GDM1 (cell line): ENCODE data around the gene GAPDHS.

Source experiments
- DNase-seq: peaks from one replicate; lab custom pipeline; 2025; lab: John Stamatoyannopoulos, UW

Gene GAPDHS

DNA sequence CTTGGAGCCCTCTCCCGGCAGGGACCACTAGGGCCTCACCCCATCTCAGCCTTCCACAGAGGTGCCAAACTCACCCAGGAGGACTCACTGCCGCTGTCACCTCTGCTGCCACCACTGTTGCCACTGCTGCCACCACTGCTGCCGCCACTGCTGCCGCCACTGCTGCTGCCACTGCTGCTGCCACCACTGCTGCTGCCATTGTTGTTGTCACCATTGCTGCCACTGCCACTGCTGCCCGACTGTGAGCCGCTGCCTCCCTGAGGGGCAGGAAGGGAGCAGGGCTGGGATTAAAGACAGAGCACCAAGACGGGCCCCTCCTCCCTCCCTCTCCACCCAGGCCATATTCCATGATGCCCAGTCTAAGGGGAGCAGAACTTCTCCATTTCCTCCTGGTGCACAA is 21.9 kb upstream of the GAPDHS start:
- no peak for DNase-seq

DNA sequence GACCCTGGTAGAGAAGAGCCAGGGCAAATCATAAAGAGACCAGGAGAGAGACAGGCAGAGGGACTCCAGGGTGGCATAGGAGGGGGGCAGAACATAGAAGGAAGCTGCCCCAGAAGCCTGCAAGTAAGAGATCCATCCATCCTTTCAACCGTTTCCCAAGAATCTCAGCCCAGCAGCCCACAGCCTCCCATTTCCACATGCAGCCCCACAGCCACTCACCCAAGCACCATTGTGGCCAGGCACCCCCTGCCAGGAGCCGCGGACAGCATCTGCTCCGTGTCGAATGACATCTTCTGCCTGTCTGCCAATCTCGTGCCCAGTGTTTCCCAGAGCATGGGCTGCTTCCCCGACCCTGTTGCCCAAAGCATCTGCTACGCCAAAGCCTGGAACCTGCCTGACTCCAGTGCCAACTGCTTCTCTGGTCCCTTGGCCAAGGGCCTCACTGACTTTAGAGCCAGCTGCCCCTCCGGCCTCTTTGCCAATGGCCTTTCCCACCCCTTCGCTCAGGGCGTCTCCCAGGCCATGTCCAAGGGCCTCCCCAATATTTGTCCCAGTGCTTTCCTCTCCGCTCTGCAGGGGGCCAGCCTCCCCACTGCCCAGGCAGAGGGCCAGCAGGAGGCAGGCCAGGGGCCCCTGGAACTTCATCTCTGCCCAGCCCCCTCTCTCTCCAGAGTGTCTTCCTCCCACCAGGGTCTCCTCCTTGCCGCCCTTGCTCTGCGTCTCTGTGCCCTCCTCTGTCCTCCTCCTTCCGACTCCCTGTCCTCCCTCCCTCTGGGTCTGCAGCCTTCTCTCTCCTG is 20.2 kb upstream of the GAPDHS start:
- DNase-seq = no peak

GRCh38 chr19:35513628-35514281 is 19.5 kb upstream of the GAPDHS start, which contains the start of gene DMKN:
DMKN (minus strand) TSS chr19:35513649; CDS start chr19:35513475, 174 bp downstream.
- DNase-seq = no peak

DNA sequence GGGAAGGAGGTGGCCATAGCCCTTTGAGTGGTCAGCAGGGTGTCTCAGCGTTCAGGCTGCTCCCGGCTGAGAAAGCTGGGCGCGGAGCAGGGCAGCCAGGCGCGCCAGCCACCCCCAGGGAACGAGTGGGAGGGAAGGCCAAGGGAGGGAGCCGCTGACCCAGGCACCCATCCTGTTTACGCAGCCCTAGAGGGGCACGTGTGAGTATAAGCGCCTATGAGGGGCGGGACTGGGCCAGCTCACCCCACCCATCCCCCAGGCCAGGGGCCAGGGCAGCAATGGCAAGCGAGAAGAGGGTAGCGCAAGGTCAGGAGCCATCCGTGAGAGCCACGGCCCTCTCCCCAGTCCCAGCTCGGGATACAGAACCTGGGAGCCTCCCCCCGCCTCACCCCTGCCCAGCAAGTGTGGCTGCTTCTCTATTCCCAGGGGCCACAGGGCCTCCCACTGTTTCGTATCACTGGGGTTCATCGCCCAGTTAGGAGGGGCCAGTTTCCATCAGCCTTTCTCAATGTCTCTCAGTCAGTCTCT is 18.9 kb upstream of the GAPDHS start:
- no peak for DNase-seq

DNA sequence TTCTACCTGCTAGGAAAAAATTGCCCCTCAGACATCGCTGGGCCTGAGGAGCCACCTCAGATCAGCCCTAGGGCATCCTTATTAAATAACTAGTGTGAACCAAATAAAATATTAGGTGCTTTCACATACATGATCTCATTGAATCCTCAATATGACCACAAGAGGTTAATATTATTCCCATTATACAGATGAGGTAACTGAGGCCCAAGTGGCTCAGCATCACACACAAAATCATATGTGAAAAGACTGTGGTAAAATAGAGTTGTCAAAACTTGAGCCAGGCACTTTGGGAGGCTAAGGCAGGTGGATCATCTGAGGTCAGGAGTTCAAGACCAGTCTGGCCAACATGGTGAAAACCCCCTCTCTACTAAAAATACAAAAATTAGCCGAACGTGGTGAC is 16.9 kb upstream of the GAPDHS start:
- no peak for DNase-seq

- DNase-seq = no peak
Measured at GRCh38 chr19:35517342-35517741, 15.9 kb upstream of the GAPDHS start.

DNA sequence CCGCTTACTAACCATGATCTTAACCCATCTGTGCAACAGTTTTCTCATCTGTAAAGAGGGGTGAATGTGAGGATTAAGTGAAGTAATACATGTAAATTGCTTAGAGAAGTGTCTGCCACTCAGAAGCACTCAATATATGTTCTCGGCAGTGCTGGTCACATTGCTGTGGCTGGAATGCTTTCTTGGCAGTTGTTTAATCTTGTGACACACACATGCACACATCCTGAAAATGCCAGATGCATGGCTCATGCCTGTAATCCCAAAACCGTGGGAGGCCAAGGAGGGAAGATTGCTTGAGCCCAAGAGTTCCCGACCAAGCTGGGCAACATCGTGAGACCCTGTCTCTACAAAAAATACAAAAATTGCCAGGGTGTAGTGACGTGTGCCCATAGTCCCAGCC is 14.9 kb upstream of the GAPDHS start:
- DNase-seq = no peak

- DNase-seq = no peak
Measured at GRCh38 chr19:35519291-35519690, 14.0 kb upstream of the GAPDHS start.

DNA sequence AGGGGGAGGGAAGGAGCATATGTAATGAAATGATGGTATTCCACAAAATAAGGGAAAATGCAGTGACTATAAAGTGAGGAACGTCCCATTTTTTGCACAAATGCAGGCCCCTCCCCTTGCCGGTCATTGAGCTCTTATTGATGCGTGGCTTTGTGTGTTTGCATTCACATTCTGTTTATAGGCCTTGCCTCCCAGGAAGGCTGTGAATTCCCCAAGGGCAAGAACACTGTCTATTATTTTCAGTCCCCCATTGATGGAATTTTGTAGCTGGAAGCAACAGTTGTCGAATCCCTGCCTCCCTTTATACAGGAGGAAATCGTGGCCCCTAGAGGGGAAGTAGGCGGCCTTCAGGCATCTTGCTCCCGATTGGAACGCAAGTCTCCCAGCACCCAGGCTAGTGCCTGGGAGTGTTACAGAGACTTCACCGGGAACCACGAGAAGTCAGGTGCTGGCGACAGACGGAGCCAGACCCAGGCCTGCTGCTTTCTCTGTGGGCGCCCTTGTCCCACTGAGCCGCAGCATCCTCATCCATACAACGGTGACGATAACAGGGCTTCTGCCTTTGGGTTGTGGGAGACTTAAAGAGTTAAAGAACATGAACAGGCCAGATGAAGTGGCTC is 12.0 kb upstream of the GAPDHS start:
- no peak for DNase-seq

- no peak for DNase-seq
Measured at GRCh38 chr19:35522745-35523327, 10.4 kb upstream of the GAPDHS start.

DNA sequence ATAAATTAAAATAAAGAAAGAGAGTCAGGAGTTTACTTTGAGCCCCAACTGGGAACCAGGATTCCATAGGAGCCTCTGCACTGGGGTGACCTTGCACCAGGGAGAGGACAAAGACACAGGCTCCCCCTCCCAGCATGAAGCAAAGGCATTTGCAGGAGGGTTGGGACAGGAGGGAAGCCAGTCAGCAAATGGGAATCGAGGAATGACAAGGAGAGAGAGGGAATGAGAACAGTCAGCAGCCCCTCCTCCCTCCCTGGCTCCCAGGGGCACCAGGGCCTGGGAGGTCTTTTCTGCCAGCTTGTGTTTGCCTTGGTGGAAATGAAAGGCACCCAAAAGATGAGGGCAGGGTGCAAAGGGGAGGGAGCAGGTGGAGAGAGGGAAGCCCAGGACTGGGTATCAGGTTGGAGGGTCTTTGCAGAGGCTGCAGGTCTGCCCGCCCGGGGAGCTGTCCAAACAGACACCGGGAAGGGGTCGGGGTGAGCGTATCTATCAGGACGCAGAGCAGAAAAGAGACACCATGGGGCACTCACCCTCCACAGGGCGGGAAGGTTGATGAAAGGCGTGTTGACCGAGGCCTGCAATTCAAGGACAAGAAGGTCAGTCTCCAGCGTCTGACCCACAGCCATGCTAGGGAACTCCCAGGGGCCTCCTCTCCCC is 8.9 kb upstream of the GAPDHS start:
- DNase-seq = no peak

GRCh38 chr19:35525873-35526272 is 7.4 kb upstream of the GAPDHS start:
- DNase-seq = no peak

DNA sequence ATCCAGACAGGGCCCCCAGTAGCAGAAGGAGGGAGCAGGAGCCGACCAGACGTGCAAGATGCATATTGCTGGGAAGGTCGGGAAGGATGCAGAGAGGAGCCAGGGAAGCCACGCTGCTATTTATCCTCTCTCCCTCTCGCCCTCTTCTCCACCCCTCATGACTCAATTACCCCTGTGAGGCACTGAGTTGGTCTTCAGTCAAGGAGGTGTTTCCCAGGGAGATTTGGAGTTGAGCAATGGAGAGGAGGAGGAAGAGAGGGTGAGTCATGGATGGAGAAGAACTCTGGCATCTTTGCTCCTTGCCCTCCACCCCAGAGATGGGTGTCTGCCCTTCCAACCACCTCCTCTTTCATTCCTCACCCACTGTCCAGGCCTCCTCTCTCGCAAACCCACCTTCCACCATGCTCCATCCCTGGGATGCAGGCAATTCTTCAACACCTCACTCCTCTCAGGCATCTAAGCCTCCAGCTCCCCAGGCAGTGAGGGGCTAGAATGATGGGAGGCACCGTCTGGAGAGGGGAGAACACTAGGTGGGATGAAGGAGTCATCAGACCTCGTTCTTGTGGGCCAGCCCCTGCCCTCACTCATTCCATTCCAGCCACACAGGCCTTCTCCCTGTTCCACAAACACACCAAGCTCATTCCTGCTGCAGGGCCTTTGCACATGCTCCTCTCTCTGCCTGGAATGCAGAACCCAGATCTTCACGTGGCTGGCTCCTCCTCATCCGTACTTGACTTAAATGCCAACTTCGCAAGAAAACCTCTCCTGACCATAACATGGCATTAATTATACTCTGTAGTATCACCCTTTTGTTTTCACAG is 4.8 kb upstream of the GAPDHS start, which contains the start of gene SBSN:
TSS of gene SBSN (minus strand) at position 94 of the 821 bp plus-strand sequence. CDS start at position 64, 30 bp downstream.
- no peak for DNase-seq

- DNase-seq = no peak
Measured at GRCh38 chr19:35529241-35530218, 3.7 kb upstream of the GAPDHS start.

DNA sequence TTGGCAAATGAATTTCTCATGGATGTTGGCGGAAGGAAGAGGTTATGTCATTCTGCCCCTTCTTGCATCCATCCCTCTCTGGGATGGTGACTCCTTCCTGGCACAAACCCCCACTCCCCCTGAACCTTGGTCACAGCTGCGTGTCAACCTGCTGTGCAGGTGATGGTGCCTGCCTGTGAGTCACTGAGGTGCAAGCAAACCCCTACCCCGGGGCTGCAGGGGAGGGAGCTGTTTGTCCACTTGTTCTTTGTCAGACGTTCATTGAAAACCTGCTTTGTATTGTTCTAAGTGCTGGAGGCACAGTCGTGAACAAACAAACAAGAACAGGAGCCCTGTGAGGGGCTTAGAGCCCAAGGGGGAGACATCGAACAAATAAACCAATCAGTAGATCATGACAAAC is 2.0 kb upstream of the GAPDHS start:
- DNase-seq = no peak

- DNase-seq = peak; percentile 53
Measured at GRCh38 chr19:35533822-35534392, 651 bp downstream of the GAPDHS start.

- DNase-seq = no peak
Measured at GRCh38 chr19:35534803-35535480, 1.7 kb downstream of the GAPDHS start.

GRCh38 chr19:35539314-35539713 is 6.1 kb downstream of the GAPDHS start:
- DNase-seq = no peak

- DNase-seq = no peak
Measured at GRCh38 chr19:35539850-35540249, 6.6 kb downstream of the GAPDHS start.
